ENCODE data around the gene MOK. TPM values are rescaled to one million over a fixed set of nuclear protein-coding genes. Genes with fewer than 3 reads are reported as not detected.

MOK gene
- total RNA-seq, 4 donors from 2014 or later: 9.6 to 18.3 (median 10.7) TPM

GRCh38 chr14:102194856-102195255 is 110.1 kb downstream of the MOK start:
- peaks cover 0 to 29% (median 24%) of the 10 kb centered on the region in 4 donors for H3K36me3 ChIP-seq
- 78% methylated on average over 4 of the region's 4 CpGs for WGBS
- intact Hi-C loops (cut with DNase I): no loop called here

GRCh38 chr14:102192840-102193502 is 112.0 kb downstream of the MOK start:
- peaks cover 0 to 14% (median 7%) of the 10 kb centered on the region in 4 donors for H3K36me3 ChIP-seq
- H3K27me3 ChIP-seq: no peaks in the 10 kb centered on the region
- TF ChIP-seq POLR2A (IDR thresholded peaks at IDR 0.05; ENCODE audit: low read depth) (no peak), EP300 (IDR thresholded peaks at IDR 0.05) (no peak), CTCF (IDR thresholded peaks at IDR 0.05) (no peak), POLR2AphosphoS5 (IDR thresholded peaks at IDR 0.05) (no peak)
- WGBS: 91% methylated on average over 13 of the region's 13 CpGs
- no peak overlapping the region for H3K27ac ChIP-seq (replicated peaks in 1 of 4)
- no peak overlapping the region for H3K4me3 ChIP-seq
- no peak for DNase-seq (ENCODE audit: extremely low spot score)
- H3K9me3 ChIP-seq: no peaks in the 10 kb centered on the region
- peaks cover 26 to 56% (median 43%) of the 10 kb centered on the region in 4 donors for H3K4me1 ChIP-seq
- intact Hi-C loops (cut with DNase I): no loop called here

More at GRCh38 chr14:102194856-102195255, 110.1 kb downstream of the MOK start:
- peaks cover 23 to 49% (median 36%) of the 10 kb centered on the region in 4 donors for H3K4me1 ChIP-seq
- no peaks in the 10 kb centered on the region for H3K27me3 ChIP-seq
- no peak overlapping the region for H3K4me3 ChIP-seq
- no peak overlapping the region for H3K27ac ChIP-seq (replicated peaks in 1 of 4)
- TF ChIP-seq CTCF (IDR thresholded peaks at IDR 0.05) (no peak), POLR2AphosphoS5 (IDR thresholded peaks at IDR 0.05) (no peak), EP300 (IDR thresholded peaks at IDR 0.05) (no peak), POLR2A (IDR thresholded peaks at IDR 0.05; ENCODE audit: low read depth) (no peak)
- DNase-seq (ENCODE audit: extremely low spot score): no peak
- no peaks in the 10 kb centered on the region for H3K9me3 ChIP-seq

GRCh38 chr14:102189874-102190273 is 115.1 kb downstream of the MOK start:
- no peak overlapping the region for H3K27ac ChIP-seq (replicated peaks in 1 of 4)
- H3K9me3 ChIP-seq: no peaks in the 10 kb centered on the region
- no peaks in the 10 kb centered on the region for H3K27me3 ChIP-seq
- intact Hi-C loops (cut with DNase I): no loop called here
- no peak overlapping the region for H3K4me3 ChIP-seq
- 98% methylated on average over 5 of the region's 5 CpGs for WGBS
- DNase-seq (ENCODE audit: extremely low spot score): no peak
- H3K36me3 ChIP-seq: no peaks in the 10 kb centered on the region
- TF ChIP-seq EP300 (IDR thresholded peaks at IDR 0.05): no peak
- no peak for TF ChIP-seq CTCF (IDR thresholded peaks at IDR 0.05)
- TF ChIP-seq POLR2AphosphoS5 (IDR thresholded peaks at IDR 0.05): no peak
- TF ChIP-seq POLR2A (IDR thresholded peaks at IDR 0.05; ENCODE audit: low read depth): no peak
- peaks cover 28 to 50% (median 37%) of the 10 kb centered on the region in 4 donors for H3K4me1 ChIP-seq

- Histone ChIP-seq H3K9me3 (no peaks in the 10 kb centered on the region), H3K4me3 (no peak overlapping the region), H3K27me3 (no peaks in the 10 kb centered on the region), H3K4me1 (peaks cover 30 to 52% (median 44%) of the 10 kb centered on the region in 4 donors), H3K36me3 (no peaks in the 10 kb centered on the region), H3K27ac (replicated peaks in 1 of 4) (peak overlapping the region in 3 of 4 donors; percentile 69 to 81 (median 78))
- 100% methylated on average over 1 of the region's 1 CpG for WGBS
- DNase-seq (ENCODE audit: extremely low spot score): no peak
- TF ChIP-seq EP300 (IDR thresholded peaks at IDR 0.05) (no peak), CTCF (IDR thresholded peaks at IDR 0.05) (no peak), POLR2AphosphoS5 (IDR thresholded peaks at IDR 0.05) (no peak)
- intact Hi-C loops (cut with DNase I): no loop called here
Measured at GRCh38 chr14:102188187-102188586, 116.8 kb downstream of the MOK start.
